GM21619 (cell line): Measurements from ENCODE around the gene HDAC2.
"Not testable (repeated sequence)": the region's sequence is repeated elsewhere in the genome, so short reads cannot be mapped to it uniquely, and the experiment has no call there.

ENCODE experiments used
- ATAC-seq: cut with Tn5 transposase; IDR thresholded peaks from one replicate; pipeline ENCODE4 v1.9.1; 2021; ENCODE audit not compliant: unreplicated experiment

Gene HDAC2

DNA sequence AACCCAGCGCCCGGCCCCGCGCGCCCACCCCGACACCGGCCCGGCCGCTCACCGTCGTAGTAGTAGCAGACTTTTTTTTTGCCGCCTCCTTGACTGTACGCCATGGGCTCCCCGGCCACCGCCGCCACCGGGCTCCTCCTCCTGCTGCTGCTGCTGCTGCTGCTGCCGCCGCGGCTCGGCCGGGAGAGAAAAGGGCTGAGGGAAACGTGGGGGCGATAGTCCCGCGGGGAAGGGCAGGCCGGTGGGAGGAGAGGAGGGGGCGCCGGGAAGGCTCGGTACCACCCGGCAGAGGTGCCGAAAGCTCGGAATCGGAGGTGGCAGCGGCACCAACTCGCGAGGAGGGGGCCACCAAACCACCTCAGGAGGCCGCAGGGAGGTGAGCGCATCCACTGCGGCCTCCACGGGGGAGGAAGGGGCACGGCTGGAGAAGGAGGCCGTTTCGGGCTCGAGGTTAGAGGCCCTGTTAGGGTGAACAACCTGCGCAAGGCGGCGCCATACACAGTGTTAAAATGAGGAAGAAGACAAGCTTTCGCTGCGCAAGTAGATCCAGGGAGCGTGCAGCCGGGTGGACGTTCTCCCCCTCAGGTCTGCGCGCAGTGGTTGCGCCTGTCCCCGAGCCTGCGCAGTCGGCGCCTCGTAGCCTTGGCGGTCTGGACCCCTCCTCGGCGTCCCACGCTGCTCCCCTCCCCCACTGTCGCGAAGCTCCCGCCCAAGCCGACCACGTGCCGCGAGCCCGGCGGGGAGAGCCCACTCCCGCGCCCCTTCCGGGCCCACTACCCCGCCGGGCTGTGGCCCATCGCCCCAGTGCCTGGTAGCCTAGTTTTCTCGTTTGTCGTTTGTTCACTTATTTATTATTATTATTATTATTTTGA, at the start of gene HDAC2:
Gene HDAC2, minus strand, starts transcription at position 344 of the 872 bp plus-strand sequence. Its CDS starts 240 bp downstream, at position 104.
- peak; percentile 80 for ATAC-seq

DNA sequence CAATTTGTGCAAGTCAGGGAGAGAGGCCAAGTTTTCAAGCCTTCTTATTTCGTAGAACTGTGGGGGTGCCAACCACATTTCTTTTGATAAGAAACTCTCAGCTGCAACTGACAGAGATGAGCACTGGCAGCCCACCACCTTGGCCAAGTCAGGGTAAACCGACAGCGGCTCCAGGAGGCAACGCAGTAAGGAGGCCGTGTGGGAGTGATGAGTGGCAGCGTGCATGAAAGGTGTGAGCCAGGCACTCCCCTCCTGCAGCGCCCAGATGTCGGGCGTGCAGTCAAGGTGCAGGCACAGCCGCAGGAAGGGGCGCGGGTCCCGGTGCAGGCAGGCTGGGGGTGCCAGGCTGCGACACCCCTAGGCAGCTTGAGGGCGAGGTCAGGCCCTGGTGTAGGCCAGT, 49.2 kb upstream of the HDAC2 start:
- no peak for ATAC-seq

DNA sequence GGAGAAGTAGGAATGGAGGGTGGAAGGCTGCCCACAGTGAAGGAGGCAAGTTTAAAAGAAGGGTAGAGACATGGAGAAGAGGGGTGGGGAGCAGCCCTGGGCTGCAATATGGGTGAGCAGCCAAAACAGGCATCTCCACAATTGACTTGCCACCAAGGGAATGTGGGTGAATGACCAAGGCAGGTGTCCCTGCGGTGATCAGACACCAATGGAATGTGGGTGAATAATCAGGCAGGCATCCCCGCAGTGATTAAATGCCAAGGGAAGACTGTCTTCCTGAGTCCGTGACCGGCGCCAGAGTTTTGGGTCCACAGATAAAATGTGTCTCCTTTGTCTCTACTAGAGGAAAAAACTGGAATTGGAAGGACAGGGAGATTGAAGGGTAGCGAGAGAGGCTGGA, 46.2 kb upstream of the HDAC2 start:
- not testable (repeated sequence) for ATAC-seq

DNA sequence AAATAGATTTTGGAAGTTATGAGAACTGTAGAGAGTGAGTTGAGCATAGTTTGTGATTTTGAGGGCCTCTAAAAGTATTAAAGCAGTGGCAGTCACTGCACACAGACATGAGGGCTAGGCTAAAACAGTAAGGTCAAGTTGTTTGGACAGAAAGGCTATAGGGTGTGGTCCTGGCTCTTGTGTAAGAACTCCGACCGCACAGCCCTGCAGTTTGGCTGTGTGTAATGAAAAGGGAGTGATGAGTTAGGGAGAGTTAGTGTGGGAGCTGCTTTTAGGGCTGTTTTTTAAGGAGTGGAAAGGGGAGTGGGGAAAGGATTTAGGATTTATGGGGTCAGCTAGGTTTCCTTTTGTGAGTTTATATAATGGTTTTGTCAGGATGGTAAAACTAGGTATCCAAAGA, 43.2 kb upstream of the HDAC2 start:
- ATAC-seq: not testable (repeated sequence)

DNA sequence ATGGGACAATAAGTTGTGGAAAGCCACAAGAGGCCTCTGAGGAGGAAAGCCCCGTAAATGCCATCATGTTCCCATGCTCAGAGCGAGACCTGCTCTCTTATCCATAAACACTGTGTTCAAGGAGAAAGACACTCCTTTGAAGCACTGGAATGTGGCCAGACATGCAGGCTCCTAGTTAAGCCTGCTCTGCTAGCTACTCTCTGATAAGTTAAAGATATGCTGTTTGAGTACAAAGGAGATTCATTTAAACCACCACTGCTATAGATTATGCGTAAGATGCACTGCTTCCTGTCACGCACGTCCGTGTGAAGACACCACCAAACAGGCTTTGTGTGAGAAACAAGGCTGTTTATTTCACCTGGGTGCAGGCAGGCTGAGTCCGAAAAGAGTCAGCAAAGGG, 40.5 kb upstream of the HDAC2 start:
- not testable (repeated sequence) for ATAC-seq

DNA sequence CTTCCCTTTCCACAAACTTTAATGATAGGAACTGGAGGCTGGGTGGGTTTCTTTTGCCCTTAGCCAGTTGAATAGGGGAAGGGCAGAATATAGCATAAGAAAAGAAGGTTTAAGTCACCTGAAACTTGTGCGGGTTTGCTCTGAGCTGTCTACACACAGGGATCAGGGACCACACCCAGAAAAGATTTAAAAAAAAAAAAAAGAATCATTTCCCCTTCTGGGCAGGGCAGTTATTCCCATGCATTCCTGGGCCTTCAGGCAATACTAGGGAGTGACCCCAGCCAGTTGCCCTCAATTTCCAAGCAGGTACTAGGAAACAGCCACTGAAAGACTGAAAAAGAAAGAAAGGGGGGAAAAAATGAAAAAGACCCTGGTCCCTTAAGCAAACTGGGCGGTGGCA, 39.6 kb upstream of the HDAC2 start:
- no peak for ATAC-seq

DNA sequence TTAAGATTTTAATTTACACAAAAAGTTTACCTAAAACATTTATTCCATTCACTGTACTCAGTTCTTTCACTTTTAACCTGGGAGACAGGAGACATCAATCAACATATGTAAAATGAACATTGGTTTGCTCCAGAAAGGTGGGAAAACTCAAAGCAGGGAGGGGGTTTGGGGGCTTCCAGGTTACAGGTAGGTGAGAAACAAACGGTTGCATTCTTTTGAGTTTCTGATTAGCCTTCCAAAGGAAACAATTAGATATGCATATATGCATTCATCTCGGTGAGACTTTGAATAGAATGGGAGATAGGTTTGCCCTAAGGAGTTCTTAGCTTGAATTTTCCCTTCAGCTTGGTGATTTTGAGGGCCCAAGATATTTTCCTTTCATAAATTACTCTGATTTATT, 38.2 kb upstream of the HDAC2 start:
- ATAC-seq: no peak

DNA sequence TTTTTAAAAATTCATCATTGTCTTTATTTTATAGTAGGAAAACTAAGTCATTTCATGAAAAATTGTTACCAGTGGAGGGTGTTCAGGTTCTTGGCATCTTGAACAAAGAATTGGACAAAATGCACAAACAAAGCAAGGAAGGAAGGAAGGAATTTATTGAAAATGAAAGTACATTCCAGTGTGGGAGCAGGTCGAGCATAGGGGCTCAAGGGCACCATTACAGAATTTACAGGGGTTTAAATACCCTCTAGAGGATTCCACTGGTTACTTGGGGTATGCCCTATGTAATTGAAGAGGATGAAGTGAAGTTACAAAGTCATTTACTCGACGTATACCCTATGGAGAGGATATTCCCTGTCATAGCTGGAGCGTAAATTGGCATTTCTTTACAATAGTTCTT, 37.4 kb upstream of the HDAC2 start:
- no peak for ATAC-seq

DNA sequence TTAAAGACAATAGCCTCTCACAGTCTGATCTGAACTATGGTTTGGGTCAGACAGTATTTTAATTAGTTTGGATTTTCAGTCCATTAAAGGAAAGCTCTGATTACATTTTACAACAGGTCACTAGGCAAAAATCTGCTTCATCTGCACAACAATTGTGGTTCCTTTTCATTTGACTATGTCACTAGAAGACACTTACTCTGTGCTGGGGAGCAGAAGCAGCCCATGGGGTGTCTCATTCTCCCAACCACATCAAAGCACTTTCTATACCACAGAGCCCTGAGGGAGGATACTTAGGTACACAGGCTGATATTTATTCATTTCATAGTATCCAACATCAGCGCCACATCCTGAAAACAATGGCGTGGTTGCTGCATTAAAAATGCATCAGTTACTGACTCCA, 36.6 kb upstream of the HDAC2 start:
- no peak for ATAC-seq

DNA sequence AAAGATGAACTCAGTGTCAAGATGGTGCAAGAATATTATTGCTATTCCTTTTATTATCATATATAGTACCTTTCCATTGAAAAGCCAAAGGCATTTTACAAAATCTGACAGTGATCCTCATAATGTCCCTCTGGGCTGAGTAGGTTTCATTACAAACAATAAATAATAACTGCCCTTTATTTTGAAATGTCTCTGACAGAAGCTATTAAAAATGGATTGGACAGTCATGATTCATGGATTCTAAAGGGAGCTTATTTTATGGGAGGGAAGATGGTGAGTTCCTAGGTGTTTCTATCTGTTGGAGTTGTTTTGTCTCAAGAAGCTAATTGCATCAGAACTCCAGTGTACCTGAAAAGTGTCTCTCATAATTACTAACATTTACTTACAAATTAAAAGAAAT, 30.4 kb upstream of the HDAC2 start:
- ATAC-seq: no peak

DNA sequence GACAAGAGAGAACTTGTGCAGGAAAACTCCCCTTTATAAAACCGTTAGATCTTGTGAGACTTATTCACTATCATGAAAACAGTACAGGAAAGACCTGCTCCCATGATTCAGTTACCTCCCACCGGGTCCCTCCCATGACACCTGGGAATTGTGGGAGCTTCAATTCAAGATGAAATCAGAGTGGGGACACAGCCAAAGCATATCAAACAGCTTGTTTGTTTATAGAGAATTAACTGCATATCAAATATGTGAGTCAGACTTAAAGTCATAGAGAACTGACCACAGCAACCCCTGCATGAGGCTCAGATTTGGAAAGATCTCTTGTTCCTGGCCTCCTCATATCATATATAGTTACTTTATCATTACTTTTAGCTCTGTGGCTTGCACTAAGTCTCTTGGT, 29.1 kb upstream of the HDAC2 start:
- no peak for ATAC-seq

DNA sequence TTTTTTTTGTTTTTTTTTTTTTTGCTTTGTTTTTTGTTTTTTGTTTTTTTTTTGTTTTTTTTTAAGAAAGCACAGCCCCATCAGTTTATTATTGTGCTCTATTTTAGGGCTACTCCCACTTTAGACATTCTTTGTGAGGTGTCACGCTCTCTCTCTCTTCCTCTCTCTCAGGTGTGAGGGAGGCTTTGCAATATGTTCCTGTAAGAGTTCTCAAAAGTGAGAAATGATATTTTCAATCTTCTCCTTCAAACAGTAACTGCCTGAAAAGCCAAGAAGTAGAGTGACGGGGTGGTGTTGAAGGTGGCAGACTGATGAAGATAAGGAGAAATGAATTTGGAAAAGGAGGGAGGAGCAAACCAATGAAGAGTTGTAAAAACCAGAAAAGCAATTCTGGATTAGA, 28.3 kb upstream of the HDAC2 start:
- ATAC-seq: no peak

DNA sequence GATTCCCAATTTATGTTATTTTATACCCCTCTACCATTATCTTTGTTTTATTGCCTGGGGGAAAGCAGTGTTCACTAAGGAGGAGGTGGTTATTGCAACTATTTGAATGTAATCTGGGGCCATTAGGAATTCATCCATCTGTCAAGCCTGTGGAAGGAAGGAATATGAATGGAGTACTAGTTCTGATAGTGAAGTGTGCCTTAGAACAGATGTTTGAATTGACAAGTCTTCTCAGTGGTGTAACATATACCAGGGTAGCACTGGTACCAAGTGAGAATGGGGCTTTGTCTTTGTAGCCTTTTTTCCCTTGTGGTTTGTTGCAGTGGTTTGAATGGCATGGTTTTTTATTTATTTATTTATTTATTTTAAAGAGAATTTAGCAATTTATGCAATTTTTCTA, 27.9 kb upstream of the HDAC2 start:
- no peak for ATAC-seq

DNA sequence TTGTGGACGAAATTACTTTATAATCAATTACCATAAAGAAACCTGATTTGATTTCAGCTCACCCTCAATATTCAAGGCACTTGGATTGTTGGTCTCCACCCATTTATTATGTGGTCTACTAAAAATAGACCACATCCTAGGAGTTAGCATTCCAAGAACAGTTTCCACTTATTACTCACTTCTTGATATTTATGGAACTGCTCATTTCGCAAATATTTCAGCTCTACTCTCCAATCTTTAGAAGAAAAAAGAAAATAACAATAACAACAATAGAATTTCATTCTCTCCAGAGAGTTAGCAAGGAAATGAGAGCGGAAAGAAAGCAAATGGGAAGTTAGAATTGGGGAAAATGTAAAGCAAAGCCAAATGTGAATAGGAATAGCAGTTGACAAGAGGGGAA, 26.2 kb upstream of the HDAC2 start:
- ATAC-seq: no peak

DNA sequence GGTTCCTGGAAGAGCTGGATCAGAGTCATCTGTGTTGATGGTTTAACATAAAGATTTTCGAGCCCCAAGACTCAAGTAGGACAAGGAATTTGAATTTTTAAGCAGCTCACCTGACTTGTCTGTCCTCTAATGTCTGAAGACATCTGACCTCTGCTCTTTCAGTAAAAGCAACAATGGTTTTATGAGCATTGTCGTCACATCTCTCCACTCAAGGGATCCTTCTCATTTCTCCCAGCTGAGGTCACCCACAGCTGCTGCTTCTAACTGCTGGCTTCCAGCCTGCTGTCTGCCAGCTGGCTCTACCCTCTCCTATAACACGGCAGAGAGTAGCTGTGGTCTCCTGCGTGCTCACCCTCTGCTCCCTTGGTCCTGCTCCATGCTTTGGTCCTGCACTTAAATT, 24.7 kb upstream of the HDAC2 start:
- no peak for ATAC-seq

DNA sequence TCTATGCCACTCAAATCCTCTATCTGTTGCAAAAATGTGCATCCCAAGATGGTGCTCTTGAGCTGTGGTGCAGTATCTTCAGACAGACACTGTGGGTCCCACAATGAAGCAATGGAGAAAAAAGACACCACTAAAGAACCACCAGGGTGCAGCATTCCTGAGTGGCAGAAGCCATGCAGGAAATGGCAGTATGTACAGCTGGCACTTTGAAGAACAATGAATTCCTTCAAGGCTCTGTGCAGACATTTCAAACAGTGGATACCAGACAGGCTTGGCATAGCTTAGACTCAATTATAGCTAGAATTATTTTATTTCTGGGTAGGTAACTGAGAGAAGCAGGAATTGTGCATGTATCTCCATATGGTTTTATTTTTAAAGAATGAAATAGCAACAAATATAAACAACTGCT, 24.0 kb upstream of the HDAC2 start:
- peak; percentile 97 for ATAC-seq

DNA sequence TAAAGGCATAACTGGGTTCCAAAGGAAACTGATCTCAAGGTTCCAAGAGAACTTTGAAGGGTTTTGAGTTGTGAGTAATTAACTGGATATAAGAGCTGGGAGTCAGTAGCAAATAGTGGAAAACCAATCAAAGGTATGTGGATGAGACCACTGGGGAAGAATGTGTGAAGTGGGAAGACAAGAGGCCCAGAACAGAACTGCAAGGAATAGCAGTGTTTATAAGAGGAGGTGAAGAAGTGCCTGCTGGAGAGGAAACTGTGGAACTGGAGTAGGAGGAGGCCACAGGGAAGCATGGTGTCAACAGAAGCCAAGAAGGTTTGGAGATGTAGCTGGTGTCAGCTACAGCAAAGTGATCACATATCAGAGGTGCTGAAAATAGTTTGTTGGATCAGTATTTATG, 18.7 kb upstream of the HDAC2 start:
- no peak for ATAC-seq

DNA sequence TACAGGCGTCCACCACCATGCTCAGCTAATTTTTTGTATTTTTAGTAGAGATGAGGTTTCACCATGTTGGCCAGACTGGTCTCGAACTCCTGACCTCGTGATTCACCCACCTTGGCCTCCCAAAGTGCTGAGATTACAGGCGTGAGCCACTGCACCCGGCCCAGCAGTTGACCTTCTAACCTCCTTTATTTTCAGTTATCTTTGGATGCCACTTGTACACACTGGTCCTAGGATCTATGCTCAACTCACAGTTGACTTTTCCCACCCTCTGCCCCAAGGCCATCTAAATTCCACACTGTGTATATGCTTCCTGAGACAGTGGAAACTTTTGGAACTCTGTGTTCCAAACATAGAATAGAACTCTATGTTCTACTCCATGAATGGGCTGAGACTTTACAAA, 11.7 kb upstream of the HDAC2 start:
- ATAC-seq: not testable (repeated sequence)

DNA sequence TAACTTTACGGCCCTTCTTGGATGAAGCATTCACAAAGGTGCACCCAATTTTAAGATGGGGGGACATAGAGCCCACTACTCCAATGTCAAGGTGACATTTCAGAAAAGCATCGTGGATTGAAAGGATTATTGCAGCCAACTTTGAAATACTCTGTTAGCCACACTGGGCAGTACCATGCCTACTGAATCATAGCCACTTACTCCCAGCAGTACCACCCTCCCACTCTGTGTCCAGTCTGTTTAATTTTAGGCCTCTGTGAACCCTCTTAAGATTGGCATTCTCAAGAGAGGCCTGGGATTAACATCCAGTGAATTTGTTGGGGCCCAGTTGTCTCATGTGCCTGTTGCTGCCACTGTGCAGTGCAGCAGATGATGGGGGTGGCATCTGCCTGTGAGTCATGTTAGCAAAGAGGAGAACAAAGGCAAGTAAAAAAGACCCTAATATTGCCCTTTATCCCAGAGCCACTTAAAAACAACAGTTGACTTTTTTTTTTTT, 11.2 kb upstream of the HDAC2 start:
- ATAC-seq: no peak

DNA sequence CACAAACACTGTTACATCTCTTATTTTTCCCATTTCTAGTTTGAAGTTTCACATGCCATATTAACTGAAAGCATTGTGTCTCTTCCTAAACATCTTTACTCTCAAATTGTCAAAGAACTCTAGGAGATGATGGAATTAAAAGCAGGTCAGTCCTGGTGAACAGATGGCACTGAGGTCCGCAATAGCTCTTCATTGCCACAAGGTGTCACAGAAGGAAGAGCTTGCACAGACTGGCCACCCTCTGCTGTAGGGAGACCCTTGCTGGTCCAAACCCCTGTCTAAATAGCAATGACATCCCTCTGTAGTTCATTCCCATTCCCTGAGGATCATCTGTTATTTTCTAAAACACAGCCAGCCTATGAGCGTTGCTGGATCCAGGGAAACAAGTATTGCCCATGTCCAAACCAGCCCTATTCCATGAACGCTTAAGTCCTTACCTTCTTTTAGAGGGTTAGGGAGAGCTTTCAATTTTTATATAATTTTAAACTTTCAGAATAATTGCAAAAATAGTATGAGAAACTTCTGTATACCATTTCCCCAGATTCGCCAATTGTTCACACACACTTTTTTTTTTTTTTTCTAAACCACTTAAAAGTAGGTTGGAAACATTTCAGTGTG, 10.1 kb upstream of the HDAC2 start:
- ATAC-seq: peak; percentile 86

DNA sequence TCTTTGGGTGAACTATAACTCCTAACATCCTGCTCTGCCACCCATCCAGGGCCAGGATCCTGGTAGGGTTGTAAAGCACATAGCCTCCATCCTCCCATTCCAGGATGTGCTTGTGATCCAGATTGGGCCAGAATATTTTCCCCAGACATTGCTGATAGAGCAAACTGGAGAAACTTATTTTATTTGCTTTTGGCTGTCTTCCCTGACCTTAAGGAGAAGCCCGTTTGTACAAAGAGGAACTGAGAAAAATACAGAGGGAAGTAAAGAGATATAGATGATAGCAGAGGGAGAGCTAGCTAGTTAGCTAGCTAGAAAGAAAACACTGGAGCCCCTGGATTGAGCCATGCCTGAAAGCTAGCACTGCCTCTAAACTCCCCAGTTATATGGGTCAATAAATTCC, 9.0 kb upstream of the HDAC2 start:
- no peak for ATAC-seq

DNA sequence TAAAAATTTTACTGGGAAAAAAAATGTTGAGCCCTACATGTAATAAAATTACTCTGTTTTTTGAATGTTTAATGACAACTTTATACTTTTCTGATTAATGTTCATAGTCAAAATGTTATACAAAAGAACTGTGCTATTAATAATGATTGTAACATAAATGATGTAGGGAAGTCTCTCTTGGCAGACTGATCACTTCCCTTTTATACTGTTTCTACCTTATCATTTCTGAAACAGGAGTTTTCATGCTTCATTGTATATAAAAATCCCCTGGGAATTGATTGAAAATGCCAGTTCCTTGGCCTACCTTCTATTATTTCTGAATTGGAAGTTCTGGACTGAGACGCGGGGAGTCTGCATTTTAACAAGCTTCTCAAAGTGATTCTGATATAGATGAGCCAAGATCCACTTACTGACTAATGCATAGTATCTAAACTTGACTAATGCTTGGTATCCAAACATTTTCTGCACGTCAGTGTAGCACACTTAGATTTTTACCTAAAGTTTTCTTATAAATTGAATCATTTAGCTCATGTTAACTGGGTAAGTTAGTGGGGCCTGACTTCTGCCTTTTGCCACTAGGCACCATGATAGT, 7.2 kb upstream of the HDAC2 start:
- ATAC-seq: no peak
